Measurements from ENCODE around the gene ASS1. TPM values are rescaled to one million over a fixed set of nuclear protein-coding genes. Genes with fewer than 3 reads are reported as not detected.

ASS1 gene
- total and polyA plus RNA-seq, 12 donors, result 27.4 to 147 (median 53.3) TPM

GRCh38 chr9:130429831-130430230, 14.9 kb upstream of the ASS1 start:
- H3K4me1 ChIP-seq, result peaks cover 2 to 41% (median 23%) of the 10 kb centered on the region in 9 donors
- no peak for TF ChIP-seq CTCF (IDR thresholded peaks at IDR 0.05)
- peaks cover 0 to 26% (median 18%) of the 10 kb centered on the region in 7 donors for H3K27me3 ChIP-seq
- DNase-seq, result no peak
- H3K27ac ChIP-seq, result no peak overlapping the region
- H3K4me3 ChIP-seq, result no peak overlapping the region
- H3K9me3 ChIP-seq, result no peaks in the 10 kb centered on the region
- H3K36me3 ChIP-seq, result no peaks in the 10 kb centered on the region
- no peak for ATAC-seq
- intact Hi-C loops (cut with DNase I), result loop anchor here in 1 of 10 donors (10.0 kb wide), 1 partner anchor 55 kb away; no protein-coding TSS in a partner anchor
- 90 to 94% methylated on average over 6 of the region's 6 CpGs for WGBS, 2 donors

- DNase-seq, result no peak
- 96 to 97% methylated on average over 18 of the region's 18 CpGs for WGBS, 2 donors
Measured at GRCh38 chr9:130430232-130430631, 14.5 kb upstream of the ASS1 start.

GRCh38 chr9:130430734-130431535, 13.8 kb upstream of the ASS1 start:
- Histone ChIP-seq H3K4me1 (peaks cover 2 to 38% (median 23%) of the 10 kb centered on the region in 9 donors), H3K9me3 (no peaks in the 10 kb centered on the region), H3K27me3 (peaks cover 0 to 26% (median 18%) of the 10 kb centered on the region in 7 donors), H3K36me3 (no peaks in the 10 kb centered on the region), H3K27ac (no peak overlapping the region), H3K4me3 (no peak overlapping the region)
- TF ChIP-seq CTCF (IDR thresholded peaks at IDR 0.05), result no peak
- ATAC-seq (no peak), DNase-seq (no peak)
- WGBS, 2 donors, result 92 to 94% methylated on average over 22 of the region's 22 CpGs
- intact Hi-C loops (cut with DNase I), result loop anchor here in 1 of 10 donors (10.0 kb wide), 1 partner anchor 56 kb away; no protein-coding TSS in a partner anchor

More at GRCh38 chr9:130430232-130430631, 14.5 kb upstream of the ASS1 start:
- TF ChIP-seq CTCF (IDR thresholded peaks at IDR 0.05), result no peak
- Histone ChIP-seq H3K27ac (no peak overlapping the region), H3K36me3 (no peaks in the 10 kb centered on the region), H3K4me1 (peaks cover 2 to 41% (median 23%) of the 10 kb centered on the region in 9 donors), H3K27me3 (peaks cover 0 to 26% (median 18%) of the 10 kb centered on the region in 7 donors), H3K9me3 (no peaks in the 10 kb centered on the region), H3K4me3 (no peak overlapping the region)
- no peak for ATAC-seq
- intact Hi-C loops (cut with DNase I), result loop anchor here in 1 of 10 donors (10.0 kb wide), 1 partner anchor 55 kb away; no protein-coding TSS in a partner anchor

- Histone ChIP-seq H3K4me1 (peaks cover 2 to 30% (median 18%) of the 10 kb centered on the region in 9 donors), H3K4me3 (no peak overlapping the region), H3K9me3 (no peaks in the 10 kb centered on the region), H3K27ac (no peak overlapping the region), H3K27me3 (peaks cover 0 to 26% (median 18%) of the 10 kb centered on the region in 7 donors), H3K36me3 (no peaks in the 10 kb centered on the region)
- ATAC-seq (no peak), DNase-seq (no peak)
- TF ChIP-seq CTCF (IDR thresholded peaks at IDR 0.05), result no peak
- intact Hi-C loops (cut with DNase I), result loop anchor here in 1 of 10 donors (10.0 kb wide), 1 partner anchor 57 kb away; no protein-coding TSS in a partner anchor
- 86 to 89% methylated on average over 17 of the region's 17 CpGs for WGBS, 2 donors
Measured at GRCh38 chr9:130431536-130432303, 13.0 kb upstream of the ASS1 start.
